ENCODE results near the gene FAM120A.

The FAM120A gene

GRCh38 chr9:93477397-93477796 lies 25.9 kb downstream of the FAM120A start:
- Histone ChIP-seq H3K79me2 (ENCODE audit: insufficient read depth, low read depth) (peaks cover 60% of the 10 kb centered on the region; the same call in 1 of the 2 replicates), H3K27me3 (ENCODE audit: insufficient read depth, low read depth) (no peaks in the 10 kb centered on the region), H3K4me2 (no peak overlapping the region), H4K20me1 (ENCODE audit: insufficient read depth) (no peaks in the 10 kb centered on the region), H3K36me3 (ENCODE audit: insufficient read depth) (peaks cover 3% of the 10 kb centered on the region; the same call in 1 of the 2 replicates), H2AFZ (ENCODE audit: low read depth) (no peak overlapping the region), H3K4me1 (ENCODE audit: low read depth, poor library complexity, severe bottlenecking) (peaks cover 14% of the 10 kb centered on the region), H3K4me3 (IDR thresholded peaks at IDR 0.05; ENCODE audit: insufficient read depth, low read depth, low read length) (no peak overlapping the region), H3K27ac (no peak overlapping the region), H3K9ac (no peak overlapping the region)
- no peak for TF ChIP-seq CTCF (conservative IDR thresholded peaks at IDR 0.05; ENCODE audit: low read depth, low read length)

GRCh38 chr9:93479726-93480125 lies 28.2 kb downstream of the FAM120A start:
- no peak overlapping the region for H3K27ac ChIP-seq
- H3K4me3 ChIP-seq (IDR thresholded peaks at IDR 0.05; ENCODE audit: insufficient read depth, low read depth, low read length) = no peak overlapping the region
- peaks cover 55% of the 10 kb centered on the region; the same call in 1 of the 2 replicates for H3K79me2 ChIP-seq (ENCODE audit: insufficient read depth, low read depth)

GRCh38 chr9:93480262-93480661 lies 28.8 kb downstream of the FAM120A start:
- Histone ChIP-seq H4K20me1 (ENCODE audit: insufficient read depth) (no peaks in the 10 kb centered on the region), H3K4me3 (IDR thresholded peaks at IDR 0.05; ENCODE audit: insufficient read depth, low read depth, low read length) (no peak overlapping the region), H3K9ac (no peak overlapping the region), H2AFZ (ENCODE audit: low read depth) (no peak overlapping the region), H3K79me2 (ENCODE audit: insufficient read depth, low read depth) (peaks cover 50% of the 10 kb centered on the region; the same call in 1 of the 2 replicates), H3K36me3 (ENCODE audit: insufficient read depth) (0 out of 2 replicates have a peak, but pooled peaks cover 3% of the 10 kb centered on the region), H3K27ac (no peak overlapping the region), H3K27me3 (ENCODE audit: insufficient read depth, low read depth) (no peaks in the 10 kb centered on the region), H3K4me2 (no peak overlapping the region), H3K4me1 (ENCODE audit: low read depth, poor library complexity, severe bottlenecking) (peaks cover 14% of the 10 kb centered on the region)
- no peak for TF ChIP-seq CTCF (conservative IDR thresholded peaks at IDR 0.05; ENCODE audit: low read depth, low read length)

More at GRCh38 chr9:93479726-93480125, 28.2 kb downstream of the FAM120A start:
- H3K27me3 ChIP-seq (ENCODE audit: insufficient read depth, low read depth) = no peaks in the 10 kb centered on the region
- H4K20me1 ChIP-seq (ENCODE audit: insufficient read depth) = no peaks in the 10 kb centered on the region
- no peak for TF ChIP-seq CTCF (conservative IDR thresholded peaks at IDR 0.05; ENCODE audit: low read depth, low read length)
- H3K9ac ChIP-seq = no peak overlapping the region
- no peak overlapping the region for H2AFZ ChIP-seq (ENCODE audit: low read depth)
- H3K4me2 ChIP-seq = no peak overlapping the region
- H3K36me3 ChIP-seq (ENCODE audit: insufficient read depth) = 0 out of 2 replicates have a peak, but pooled peaks cover 3% of the 10 kb centered on the region
- H3K4me1 ChIP-seq (ENCODE audit: low read depth, poor library complexity, severe bottlenecking) = peaks cover 14% of the 10 kb centered on the region

GRCh38 chr9:93480728-93481324 lies 29.3 kb downstream of the FAM120A start:
- no peaks in the 10 kb centered on the region for H4K20me1 ChIP-seq (ENCODE audit: insufficient read depth)
- H3K36me3 ChIP-seq (ENCODE audit: insufficient read depth) = 0 out of 2 replicates have a peak, but pooled peaks cover 3% of the 10 kb centered on the region
- H3K79me2 ChIP-seq (ENCODE audit: insufficient read depth, low read depth) = peaks cover 49% of the 10 kb centered on the region; the same call in 1 of the 2 replicates
- H3K27ac ChIP-seq = no peak overlapping the region
- no peaks in the 10 kb centered on the region for H3K27me3 ChIP-seq (ENCODE audit: insufficient read depth, low read depth)
- H3K4me3 ChIP-seq (IDR thresholded peaks at IDR 0.05; ENCODE audit: insufficient read depth, low read depth, low read length) = no peak overlapping the region
- H3K4me1 ChIP-seq (ENCODE audit: low read depth, poor library complexity, severe bottlenecking) = peaks cover 14% of the 10 kb centered on the region
- H3K4me2 ChIP-seq = no peak overlapping the region
- H3K9ac ChIP-seq = no peak overlapping the region
- H2AFZ ChIP-seq (ENCODE audit: low read depth) = no peak overlapping the region
- TF ChIP-seq CTCF (conservative IDR thresholded peaks at IDR 0.05; ENCODE audit: low read depth, low read length) = no peak

Data from KMS-11 (cell line).